Measurements from ENCODE around the gene HDAC7. TPM values are rescaled to one million over a fixed set of nuclear protein-coding genes. Genes with fewer than 3 reads are reported as not detected.

The HDAC7 gene
- total RNA-seq, 1 experiment from 2014 or later, result 36.2 TPM

DNA sequence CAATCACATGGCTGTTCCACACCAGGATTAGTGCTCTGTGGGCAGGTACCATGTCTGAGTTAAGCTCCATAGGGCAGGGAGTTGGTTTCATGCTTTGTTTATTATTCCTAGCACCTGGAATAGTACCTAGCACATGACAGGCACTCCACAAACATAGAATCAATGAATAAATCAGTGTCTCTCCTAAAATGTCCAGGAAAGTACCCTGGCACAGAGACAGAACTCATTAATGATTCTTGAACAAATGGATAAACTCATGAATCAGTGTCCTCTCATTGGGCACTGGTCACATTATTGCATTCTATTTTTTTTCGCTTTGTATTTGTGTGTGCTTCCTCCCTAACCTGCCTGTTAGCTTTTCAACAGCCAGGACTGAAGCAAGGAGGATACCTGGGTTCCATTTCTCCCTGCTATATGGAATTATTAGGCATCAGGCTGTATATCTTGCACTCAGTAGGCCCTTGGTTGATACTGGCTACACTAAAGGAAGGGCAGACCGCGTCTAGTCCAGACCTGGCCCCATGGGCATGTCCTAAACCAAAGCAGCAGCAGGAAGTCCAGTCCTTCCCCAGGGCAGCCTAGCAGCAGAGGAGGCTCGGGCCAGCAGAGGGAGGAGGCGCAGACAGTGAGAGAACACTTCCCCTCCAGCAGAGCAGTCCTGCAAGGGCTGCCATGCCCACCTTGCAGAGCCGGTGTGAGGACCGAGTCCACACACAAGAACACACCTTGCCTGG, 18.4 kb downstream of the HDAC7 start:
- Histone ChIP-seq H3K27ac (ENCODE audit: low read length) (peak overlapping the region; percentile 28; the same call in 1 of the 2 replicates), H3K79me2 (ENCODE audit: low read length) (peaks cover 69% of the 10 kb centered on the region), H3K36me3 (ENCODE audit: insufficient read depth, low read length) (0 out of 2 replicates have a peak, but pooled peaks cover 4% of the 10 kb centered on the region), H3K9ac (ENCODE audit: low read length) (no peak overlapping the region), H2AFZ (ENCODE audit: low read length) (no peak overlapping the region), H3K9me2 (replicated peaks; ENCODE audit: insufficient read depth, low read length) (no peaks in the 10 kb centered on the region), H3K4me2 (ENCODE audit: low read depth, low read length, poor library complexity, severe bottlenecking) (no peak overlapping the region), H3K9me3 (ENCODE audit: low read length) (no peaks in the 10 kb centered on the region), H3K4me1 (ENCODE audit: low read length) (peaks cover 68% of the 10 kb centered on the region), H3K4me3 (ENCODE audit: low read length) (no peak overlapping the region), H4K20me1 (ENCODE audit: insufficient read depth, low read depth, low read length) (0 out of 2 replicates have a peak, but pooled peaks cover 4% of the 10 kb centered on the region), H3K27me3 (ENCODE audit: low read length) (no peaks in the 10 kb centered on the region)
- no peak for DNase-seq

DNA sequence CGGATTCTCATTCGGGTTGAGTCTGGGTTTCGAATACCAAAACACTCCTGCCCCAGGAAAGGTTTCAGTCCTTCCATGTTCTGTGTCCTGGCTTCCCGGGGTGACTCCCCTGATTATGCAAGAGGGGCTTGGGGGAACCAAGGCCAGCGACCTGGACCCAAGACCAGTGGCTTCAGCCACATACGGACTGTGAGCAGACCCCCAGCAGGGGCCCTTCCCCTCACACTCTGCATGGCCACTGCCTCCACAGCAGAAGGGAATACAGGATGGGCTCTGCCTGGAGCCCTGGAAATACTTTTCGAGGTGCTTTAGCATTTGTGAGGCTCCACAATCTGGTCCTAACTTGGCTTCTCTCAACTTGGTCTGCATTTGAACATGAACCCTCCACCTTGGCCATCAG, 19.1 kb downstream of the HDAC7 start:
- DNase-seq, result no peak
- no peak overlapping the region for H3K9ac ChIP-seq (ENCODE audit: low read length)
- H3K79me2 ChIP-seq (ENCODE audit: low read length), result peaks cover 62% of the 10 kb centered on the region
- no peaks in the 10 kb centered on the region for H3K9me3 ChIP-seq (ENCODE audit: low read length)
- no peak overlapping the region for H3K4me3 ChIP-seq (ENCODE audit: low read length)
- peak overlapping the region; percentile 28; the same call in 1 of the 2 replicates for H3K27ac ChIP-seq (ENCODE audit: low read length)
- no peak overlapping the region for H2AFZ ChIP-seq (ENCODE audit: low read length)
- 0 out of 2 replicates have a peak, but pooled peaks cover 4% of the 10 kb centered on the region for H3K36me3 ChIP-seq (ENCODE audit: insufficient read depth, low read length)
- H4K20me1 ChIP-seq (ENCODE audit: insufficient read depth, low read depth, low read length), result no peaks in the 10 kb centered on the region
- H3K4me2 ChIP-seq (ENCODE audit: low read depth, low read length, poor library complexity, severe bottlenecking), result no peak overlapping the region
- H3K4me1 ChIP-seq (ENCODE audit: low read length), result peaks cover 61% of the 10 kb centered on the region
- H3K9me2 ChIP-seq (replicated peaks; ENCODE audit: insufficient read depth, low read length), result no peaks in the 10 kb centered on the region
- no peaks in the 10 kb centered on the region for H3K27me3 ChIP-seq (ENCODE audit: low read length)

DNA sequence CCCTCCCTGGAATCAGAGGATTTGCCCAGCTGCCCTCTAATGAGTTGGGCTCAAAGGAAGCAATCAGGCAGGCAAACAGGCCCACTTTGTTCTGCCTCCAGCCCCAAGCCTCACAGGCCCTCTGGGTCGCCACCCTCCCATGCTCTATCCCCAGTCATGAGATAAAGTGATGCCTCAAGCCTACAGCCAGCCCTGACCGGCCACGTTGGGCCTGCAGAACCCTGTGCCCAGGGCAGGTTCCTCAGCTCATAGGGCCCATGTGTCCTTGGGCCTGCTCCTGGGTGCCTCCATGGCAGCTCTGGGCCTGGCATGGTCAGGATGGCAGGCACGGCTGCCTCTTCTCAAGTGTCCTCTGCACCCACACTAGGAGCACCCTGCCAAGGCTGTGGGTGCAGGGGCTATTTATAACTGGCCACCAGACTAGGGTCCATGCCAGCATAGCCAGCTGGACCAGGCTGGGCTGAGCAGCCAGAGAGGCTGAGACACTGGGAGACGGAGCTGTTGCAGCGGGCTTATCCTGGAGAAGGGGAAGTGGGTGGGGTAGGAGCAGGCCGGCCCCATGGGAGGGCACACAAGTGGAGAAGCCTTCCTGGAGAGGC, 20.2 kb downstream of the HDAC7 start:
- Histone ChIP-seq H3K36me3 (ENCODE audit: insufficient read depth, low read length) (peaks cover 5% of the 10 kb centered on the region; the same call in 1 of the 2 replicates), H3K4me3 (ENCODE audit: low read length) (no peak overlapping the region)

DNA sequence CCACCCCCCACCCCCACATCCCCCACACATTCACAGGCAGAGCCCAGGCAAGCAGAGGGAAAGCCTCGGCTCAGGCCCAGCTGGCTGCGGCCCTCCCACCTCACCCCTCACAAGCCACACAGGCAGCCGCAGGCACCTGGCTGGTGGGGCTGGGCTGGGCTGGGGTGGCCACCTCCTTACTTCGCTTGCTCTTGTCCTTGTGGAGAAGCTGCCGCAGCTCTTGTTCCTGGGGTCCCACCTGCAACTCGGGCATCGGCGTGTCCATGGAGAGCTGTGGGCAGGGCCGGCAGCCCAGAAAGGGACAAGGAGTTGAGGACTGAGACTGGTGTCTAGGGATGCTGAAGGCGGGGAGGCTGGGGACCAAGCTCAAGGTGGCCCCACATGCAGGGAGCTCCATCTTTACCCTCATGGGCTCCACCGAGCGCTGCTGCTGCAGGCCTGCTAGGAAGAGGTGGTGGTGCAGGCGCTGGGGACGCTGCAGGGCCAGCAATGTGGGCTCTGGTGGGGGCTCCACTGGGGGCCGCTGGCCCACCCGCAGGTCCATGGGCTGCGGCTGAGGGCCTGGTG, 21.2 kb downstream of the HDAC7 start:
- Histone ChIP-seq H3K9ac (ENCODE audit: low read length) (no peak overlapping the region), H3K27me3 (ENCODE audit: low read length) (no peaks in the 10 kb centered on the region)

More for the DNA sequence above, 20.2 kb downstream of the HDAC7 start:
- Histone ChIP-seq H3K9ac (ENCODE audit: low read length) (peak overlapping the region; percentile 35; the same call in 1 of the 2 replicates), H3K9me3 (ENCODE audit: low read length) (no peaks in the 10 kb centered on the region), H2AFZ (ENCODE audit: low read length) (no peak overlapping the region), H3K9me2 (replicated peaks; ENCODE audit: insufficient read depth, low read length) (no peaks in the 10 kb centered on the region), H3K4me2 (ENCODE audit: low read depth, low read length, poor library complexity, severe bottlenecking) (no peak overlapping the region), H3K27ac (ENCODE audit: low read length) (peak overlapping the region; percentile 67), H4K20me1 (ENCODE audit: insufficient read depth, low read depth, low read length) (no peaks in the 10 kb centered on the region), H3K79me2 (ENCODE audit: low read length) (peaks cover 50% of the 10 kb centered on the region), H3K4me1 (ENCODE audit: low read length) (peaks cover 50% of the 10 kb centered on the region), H3K27me3 (ENCODE audit: low read length) (no peaks in the 10 kb centered on the region)
- no peak for DNase-seq

DNA sequence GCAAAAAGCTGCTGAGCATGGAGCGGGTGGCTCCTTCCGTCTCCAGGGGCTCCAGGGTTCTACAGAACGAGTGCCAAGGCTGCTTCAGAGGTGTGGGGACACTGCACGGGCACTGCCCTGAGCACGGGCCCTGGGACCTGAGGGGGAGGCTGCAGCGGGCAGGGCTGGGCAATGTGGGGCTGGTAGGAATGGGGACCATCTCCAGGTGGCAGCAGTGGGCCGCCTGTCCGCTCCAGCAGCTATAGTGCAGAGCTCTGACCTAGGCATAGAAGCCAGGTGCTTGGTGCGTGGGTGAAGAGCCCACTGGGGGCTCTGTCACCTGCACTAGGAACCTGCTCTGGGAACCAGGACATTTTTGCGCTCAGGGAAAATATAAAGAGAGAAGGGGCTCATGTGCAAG, 22.3 kb downstream of the HDAC7 start:
- Histone ChIP-seq H3K4me1 (ENCODE audit: low read length) (peaks cover 30% of the 10 kb centered on the region), H3K9me2 (replicated peaks; ENCODE audit: insufficient read depth, low read length) (no peaks in the 10 kb centered on the region), H3K79me2 (ENCODE audit: low read length) (peaks cover 30% of the 10 kb centered on the region), H3K4me3 (ENCODE audit: low read length) (no peak overlapping the region), H3K9ac (ENCODE audit: low read length) (no peak overlapping the region), H3K4me2 (ENCODE audit: low read depth, low read length, poor library complexity, severe bottlenecking) (no peak overlapping the region), H2AFZ (ENCODE audit: low read length) (no peak overlapping the region), H4K20me1 (ENCODE audit: insufficient read depth, low read depth, low read length) (no peaks in the 10 kb centered on the region), H3K36me3 (ENCODE audit: insufficient read depth, low read length) (peaks cover 8% of the 10 kb centered on the region; the same call in 1 of the 2 replicates), H3K27me3 (ENCODE audit: low read length) (no peaks in the 10 kb centered on the region), H3K27ac (ENCODE audit: low read length) (no peak overlapping the region), H3K9me3 (ENCODE audit: low read length) (no peaks in the 10 kb centered on the region)
- peak; percentile 80 for DNase-seq

More for the DNA sequence above, 21.2 kb downstream of the HDAC7 start:
- no peak for DNase-seq
- Histone ChIP-seq H3K4me3 (ENCODE audit: low read length) (no peak overlapping the region), H3K79me2 (ENCODE audit: low read length) (peaks cover 40% of the 10 kb centered on the region), H3K36me3 (ENCODE audit: insufficient read depth, low read length) (peaks cover 5% of the 10 kb centered on the region; the same call in 1 of the 2 replicates), H3K9me3 (ENCODE audit: low read length) (no peaks in the 10 kb centered on the region), H2AFZ (ENCODE audit: low read length) (no peak overlapping the region), H3K27ac (ENCODE audit: low read length) (no peak overlapping the region), H4K20me1 (ENCODE audit: insufficient read depth, low read depth, low read length) (no peaks in the 10 kb centered on the region), H3K9me2 (replicated peaks; ENCODE audit: insufficient read depth, low read length) (no peaks in the 10 kb centered on the region), H3K4me2 (ENCODE audit: low read depth, low read length, poor library complexity, severe bottlenecking) (no peak overlapping the region), H3K4me1 (ENCODE audit: low read length) (peaks cover 40% of the 10 kb centered on the region)

DNA sequence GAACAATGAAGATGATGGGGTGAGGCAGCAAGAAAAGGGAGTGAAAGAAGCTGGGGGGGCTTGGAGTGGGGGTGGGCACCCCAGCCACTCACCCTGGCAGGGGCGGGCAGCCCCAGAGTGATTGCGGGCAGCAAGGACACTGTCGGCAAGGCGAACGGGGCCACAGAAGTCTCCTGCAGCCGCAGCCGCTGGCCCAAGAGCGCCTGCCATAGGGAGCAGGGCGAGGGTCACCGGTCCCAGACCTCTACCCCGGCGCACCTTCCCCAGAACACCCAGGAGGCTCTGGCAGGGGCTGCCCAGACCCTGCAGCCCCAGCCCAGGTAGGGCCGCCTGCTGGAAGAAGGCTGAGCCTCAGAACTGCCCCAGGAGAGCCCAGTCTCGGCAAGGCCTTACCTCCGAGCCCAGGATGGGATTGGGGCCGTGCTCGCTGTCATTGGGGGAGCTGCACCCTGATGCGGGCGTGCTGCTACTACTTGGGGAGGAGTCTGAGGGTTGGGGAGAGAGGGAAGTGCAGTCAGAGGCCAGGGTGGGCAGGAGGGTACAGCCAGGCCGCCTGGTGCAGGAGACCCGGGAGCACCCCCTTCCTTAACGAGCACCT, 23.8 kb downstream of the HDAC7 start:
- no peaks in the 10 kb centered on the region for H4K20me1 ChIP-seq (ENCODE audit: insufficient read depth, low read depth, low read length)
- no peak overlapping the region for H3K27ac ChIP-seq (ENCODE audit: low read length)
- no peak overlapping the region for H3K4me3 ChIP-seq (ENCODE audit: low read length)
- no peak for DNase-seq
- H3K9ac ChIP-seq (ENCODE audit: low read length), result no peak overlapping the region
- no peak overlapping the region for H2AFZ ChIP-seq (ENCODE audit: low read length)
- H3K79me2 ChIP-seq (ENCODE audit: low read length), result peaks cover 15% of the 10 kb centered on the region
- no peaks in the 10 kb centered on the region for H3K9me2 ChIP-seq (replicated peaks; ENCODE audit: insufficient read depth, low read length)
- peaks cover 11% of the 10 kb centered on the region; the same call in 1 of the 2 replicates for H3K36me3 ChIP-seq (ENCODE audit: insufficient read depth, low read length)
- H3K4me2 ChIP-seq (ENCODE audit: low read depth, low read length, poor library complexity, severe bottlenecking), result no peak overlapping the region
- H3K4me1 ChIP-seq (ENCODE audit: low read length), result peaks cover 15% of the 10 kb centered on the region
- H3K9me3 ChIP-seq (ENCODE audit: low read length), result no peaks in the 10 kb centered on the region
- H3K27me3 ChIP-seq (ENCODE audit: low read length), result no peaks in the 10 kb centered on the region

DNA sequence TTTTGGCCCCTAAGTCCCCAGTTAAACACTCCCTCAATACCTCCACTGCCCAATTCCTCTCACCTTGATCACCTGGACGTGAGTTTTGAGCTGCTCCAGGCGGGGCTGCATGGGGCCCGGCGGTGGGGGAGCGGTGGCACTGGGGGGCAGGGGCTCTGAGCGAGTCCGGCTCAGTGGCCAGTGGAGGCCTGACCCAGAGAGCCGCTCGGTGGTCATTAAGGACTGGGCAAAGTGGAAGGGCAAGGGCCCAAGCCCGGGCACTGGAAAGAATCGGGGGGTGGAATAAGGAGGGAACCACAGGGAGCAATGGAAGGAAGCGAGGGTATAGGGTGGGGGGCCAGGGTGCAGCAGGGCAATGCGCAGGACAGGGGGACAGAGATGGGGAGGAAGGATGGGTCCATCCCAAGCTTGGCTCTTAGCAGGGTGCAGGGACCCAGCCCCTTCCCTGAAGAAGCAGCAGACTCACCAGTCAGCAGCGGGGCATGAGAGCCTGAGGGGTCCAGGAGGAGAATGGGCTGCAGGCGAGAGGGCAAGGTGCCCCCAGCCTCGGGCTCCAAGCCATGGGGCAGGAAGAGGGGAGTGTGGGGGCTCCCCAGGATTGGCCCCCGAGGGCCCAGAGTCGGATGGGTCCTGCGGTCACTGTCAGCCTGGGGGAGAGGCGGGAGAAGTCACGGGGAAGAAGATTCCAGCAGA, 24.4 kb downstream of the HDAC7 start:
- Histone ChIP-seq H3K27ac (ENCODE audit: low read length) (no peak overlapping the region), H3K9me2 (replicated peaks; ENCODE audit: insufficient read depth, low read length) (no peaks in the 10 kb centered on the region), H3K9me3 (ENCODE audit: low read length) (no peaks in the 10 kb centered on the region), H3K9ac (ENCODE audit: low read length) (no peak overlapping the region), H3K4me3 (ENCODE audit: low read length) (no peak overlapping the region), H3K79me2 (ENCODE audit: low read length) (peaks cover 8% of the 10 kb centered on the region), H3K36me3 (ENCODE audit: insufficient read depth, low read length) (peaks cover 11% of the 10 kb centered on the region; the same call in 1 of the 2 replicates), H3K4me1 (ENCODE audit: low read length) (peaks cover 9% of the 10 kb centered on the region), H3K4me2 (ENCODE audit: low read depth, low read length, poor library complexity, severe bottlenecking) (no peak overlapping the region), H4K20me1 (ENCODE audit: insufficient read depth, low read depth, low read length) (no peaks in the 10 kb centered on the region), H2AFZ (ENCODE audit: low read length) (no peak overlapping the region), H3K27me3 (ENCODE audit: low read length) (no peaks in the 10 kb centered on the region)
- DNase-seq, result no peak

Data from Karpas-422 (cell line).